Natural killer cell (primary cell): Measurements from ENCODE around the gene PHF1. TPM values are rescaled to one million over a fixed set of nuclear protein-coding genes. Genes with fewer than 3 reads are reported as not detected.

Experiments
- ATAC-seq, 3 donors: fragments of 150-1000 bp in 2 of 3; fragments of 200-7000 bp in 1 of 3; cut with Tn5 transposase; 1 replicate in 1 of 3; 2 replicates in 2 of 3; pipeline ENCODE4 v1.10.0; 2021; ENCODE audit warnings: mild to moderate bottlenecking in 2 of 3, moderate library complexity in 2 of 3
- DNase-seq, 2 donors: peaks; one replicate each; pipeline versions ENCODE4 v3.0.0 to v3.0.0-alpha.2; 2013 to 2021; ENCODE audit warnings: mixed read lengths in 1 of 2
- H3K27ac ChIP-seq: one replicate; pipeline ENCODE4 v1.5.1; 2013; ENCODE audit warnings: mild to moderate bottlenecking, low read length
- H3K27me3 ChIP-seq: one replicate; pipeline ENCODE4 v1.6.1; 2013; ENCODE audit warnings: low read length; ENCODE audit not compliant: control insufficient read depth, insufficient read depth
- H3K36me3 ChIP-seq: one replicate; pipeline ENCODE4 v1.6.1; 2013; ENCODE audit warnings: low read length; ENCODE audit not compliant: control insufficient read depth, insufficient read depth
- H3K4me1 ChIP-seq: one replicate; pipeline ENCODE4 v1.6.1; 2013; ENCODE audit warnings: low read length; ENCODE audit not compliant: control insufficient read depth, insufficient read depth
- H3K4me3 ChIP-seq: one replicate; pipeline ENCODE4 v1.5.1; 2013; ENCODE audit warnings: low read length
- H3K9me3 ChIP-seq: one replicate; pipeline ENCODE4 v1.6.1; 2013; ENCODE audit warnings: low read length; ENCODE audit not compliant: control insufficient read depth, insufficient read depth
- H3K27ac Mint-ChIP-seq, 2 donors: one replicate each; pipeline ENCODE4 v1.8.0; 2022; ENCODE audit warnings: mild to moderate bottlenecking in 2 of 2, mixed read lengths in 2 of 2, moderate library complexity in 1 of 2
- H3K27me3 Mint-ChIP-seq, 2 donors: one replicate each; pipeline ENCODE4 v1.8.0; 2022; ENCODE audit warnings: low read depth in 2 of 2, mixed read lengths in 2 of 2
- H3K36me3 Mint-ChIP-seq: one replicate; pipeline ENCODE4 v1.8.0; 2022; ENCODE audit warnings: mixed read lengths
- H3K4me1 Mint-ChIP-seq, 2 donors: one replicate each; pipeline ENCODE4 v1.8.0; 2022; ENCODE audit warnings: mixed read lengths in 2 of 2
- H3K4me3 Mint-ChIP-seq: one replicate; pipeline ENCODE4 v1.8.0; 2022; ENCODE audit warnings: mild to moderate bottlenecking, moderate library complexity, mixed read lengths
- H3K9me3 Mint-ChIP-seq, 2 donors: one replicate each; pipeline ENCODE4 v1.8.0; 2022; ENCODE audit warnings: mixed read lengths in 2 of 2
- CTCF ChIP-seq: fragments of 200-600 bp; IDR thresholded peaks from one replicate; pipeline ENCODE4 v1.8.0; 2022; ENCODE audit warnings: antibody characterized with exemption
- WGBS: methylation state at CpG from one replicate; pipeline ENCODE4 v1.1.7; 2013; ENCODE audit warnings: missing lambda C conversion rate; ENCODE audit not compliant: insufficient coverage; 5-methylcytosine and 5-hydroxymethylcytosine counted together
- intact Hi-C: fragments of 100-400 bp; cut with micrococcal nuclease; formaldehyde crosslinking; loops from one replicate; pipeline ENCODE4 v1.14.2; 2022
- total RNA-seq, 4 donors: library from RNA; stranded (reverse); fragments of 120-200 nt in 1 of 4; gene quantifications; one replicate each; pipeline versions ENCODE4 v1.2.3 to v1.2.4, GENCODE V29; 2013 to 2022

Gene PHF1
- total RNA-seq, 3 donors from 2014 or later (not counting 1 experiment from before 2014, with no cell fraction given): 262 to 392 (median 322) TPM

DNA sequence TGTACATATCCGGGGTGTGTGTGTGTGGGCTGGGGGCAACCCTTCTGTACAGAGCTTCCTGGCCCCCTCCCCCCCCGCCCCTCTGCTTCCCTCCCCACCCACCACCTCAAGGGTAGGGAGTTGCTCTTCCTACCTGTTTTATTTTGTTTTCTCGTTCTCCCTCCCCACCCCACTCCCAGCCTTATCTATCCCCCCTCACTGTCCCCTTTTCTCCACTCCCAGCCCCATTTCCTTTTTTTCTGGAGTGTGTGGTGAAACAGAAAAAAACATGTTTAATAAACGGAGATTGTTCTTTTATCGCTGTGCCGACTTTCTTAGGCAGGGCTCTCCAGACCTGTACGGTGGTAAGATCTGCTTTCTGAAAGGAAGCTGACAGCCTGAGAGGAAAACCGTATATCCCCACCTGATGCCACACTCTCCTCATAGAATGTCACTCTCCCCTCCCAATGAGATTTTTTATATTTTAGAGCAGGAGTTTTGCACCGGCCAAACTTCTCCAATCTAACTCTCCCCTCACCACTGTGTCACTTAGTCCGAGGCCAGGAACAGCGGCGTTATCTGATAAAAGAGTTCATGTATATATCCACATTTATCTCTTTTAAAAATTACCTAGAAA lies 42.7 kb downstream of the PHF1 start:
- peak in 1 of 2 donors; percentile 45 for DNase-seq
- H3K27ac ChIP-seq: peak overlapping the region; percentile 46
- no peaks in the 10 kb centered on the region for H3K9me3 Mint-ChIP-seq
- peaks cover 28 to 50% of the 10 kb centered on the region in 2 donors for H3K4me1 Mint-ChIP-seq
- no peak for TF ChIP-seq CTCF
- peak overlapping the region; percentile 62 for H3K4me3 ChIP-seq
- H3K9me3 ChIP-seq: no peaks in the 10 kb centered on the region
- WGBS: 3% methylated on average over 6 of the region's 12 CpGs
- H3K4me3 Mint-ChIP-seq: peak overlapping the region; percentile 97
- H3K36me3 Mint-ChIP-seq: no peaks in the 10 kb centered on the region
- H3K4me1 ChIP-seq: peaks cover 23% of the 10 kb centered on the region
- H3K27ac Mint-ChIP-seq: peak overlapping the region; percentile 89 to 98
- no peak for ATAC-seq
- H3K36me3 ChIP-seq: no peaks in the 10 kb centered on the region
- no peaks in the 10 kb centered on the region for H3K27me3 ChIP-seq
- no peaks in the 10 kb centered on the region for H3K27me3 Mint-ChIP-seq
- intact Hi-C loops: loop anchor here (1.0 to 10.0 kb wide), 4 partner anchors 25 to 121 kb away; partner anchors contain the start of genes CUTA and KIFC1

GRCh38 chr6:33454009-33454946 lies 43.5 kb downstream of the PHF1 start, which contains the start of gene ZBTB9:
Gene ZBTB9 (plus strand): TSS chr6:33454576. CDS start chr6:33455101, 525 bp downstream.
- peak within 1 kb of the TSS; percentile 46 for H3K27ac ChIP-seq
- no peak for TF ChIP-seq CTCF
- no peaks in the 10 kb centered on the region for H3K36me3 ChIP-seq
- under 1% methylated on average over 65 of the region's 65 CpGs for WGBS
- ATAC-seq (peak; percentile 98 to 100 (median 99)), DNase-seq (peak; percentile 94 to 96)
- H3K36me3 Mint-ChIP-seq: no peaks in the 10 kb centered on the region
- no peaks in the 10 kb centered on the region for H3K9me3 ChIP-seq
- peak within 1 kb of the TSS; percentile 89 to 98 for H3K27ac Mint-ChIP-seq
- peak within 1 kb of the TSS; percentile 97 for H3K4me3 Mint-ChIP-seq
- intact Hi-C loops: loop anchor here (1.0 to 10.0 kb wide), 4 partner anchors 25 to 121 kb away; partner anchors contain the start of genes CUTA and KIFC1
- H3K27me3 ChIP-seq: no peaks in the 10 kb centered on the region
- peaks cover 28 to 42% of the 10 kb centered on the region in 2 donors for H3K4me1 Mint-ChIP-seq
- H3K4me3 ChIP-seq: peak within 1 kb of the TSS; percentile 62
- H3K27me3 Mint-ChIP-seq: no peaks in the 10 kb centered on the region
- H3K4me1 ChIP-seq: peaks cover 23% of the 10 kb centered on the region
- no peaks in the 10 kb centered on the region for H3K9me3 Mint-ChIP-seq

DNA sequence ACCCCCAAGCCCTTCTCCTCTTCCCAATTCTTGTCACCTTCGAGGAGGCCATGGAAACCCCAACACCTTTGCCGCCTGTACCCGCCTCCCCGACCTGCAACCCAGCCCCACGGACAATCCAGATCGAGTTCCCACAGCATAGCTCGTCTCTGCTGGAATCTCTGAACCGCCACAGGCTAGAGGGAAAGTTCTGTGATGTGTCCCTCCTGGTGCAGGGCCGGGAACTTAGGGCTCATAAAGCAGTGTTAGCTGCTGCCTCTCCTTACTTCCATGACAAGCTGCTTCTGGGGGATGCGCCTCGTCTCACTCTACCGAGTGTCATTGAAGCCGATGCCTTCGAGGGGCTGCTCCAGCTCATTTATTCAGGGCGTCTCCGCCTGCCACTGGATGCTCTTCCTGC lies 44.2 kb downstream of the PHF1 start:
- no peaks in the 10 kb centered on the region for H3K36me3 Mint-ChIP-seq
- DNase-seq (no peak), ATAC-seq (no peak)
- H3K27ac Mint-ChIP-seq: peak overlapping the region; percentile 89 to 98
- Histone ChIP-seq H3K36me3 (no peaks in the 10 kb centered on the region), H3K9me3 (no peaks in the 10 kb centered on the region), H3K4me3 (peak overlapping the region; percentile 62), H3K27ac (no peak overlapping the region), H3K4me1 (peaks cover 23% of the 10 kb centered on the region), H3K27me3 (no peaks in the 10 kb centered on the region)
- H3K4me1 Mint-ChIP-seq: peaks cover 28 to 42% of the 10 kb centered on the region in 2 donors
- intact Hi-C loops: loop anchor here (2.0 to 10.0 kb wide), 2 partner anchors 26 to 120 kb away; no protein-coding TSS in a partner anchor
- no peak for TF ChIP-seq CTCF
- H3K27me3 Mint-ChIP-seq: no peaks in the 10 kb centered on the region
- WGBS: 66% methylated on average over 16 of the region's 16 CpGs
- H3K4me3 Mint-ChIP-seq: peak overlapping the region; percentile 97
- no peaks in the 10 kb centered on the region for H3K9me3 Mint-ChIP-seq
